KOPT-K1 (cell line): Measurements from ENCODE around the gene PALLD.

Source experiments
- H3K27ac ChIP-seq: fragments of 200-600 bp; sonication (generic); 2 replicates; pipeline ENCODE4 v1.5.1; 2016; ENCODE audit warnings: antibody characterized with exemption, mild to moderate bottlenecking, low read depth, low read length; ENCODE audit not compliant: poor library complexity, severe bottlenecking
- H3K36me3 ChIP-seq: fragments of 200-600 bp; sonication (generic); 2 replicates; pipeline ENCODE4 v1.5.1; 2017; ENCODE audit warnings: antibody characterized with exemption, mild to moderate bottlenecking, low read length, moderate library complexity; ENCODE audit not compliant: insufficient read depth
- H3K9me3 ChIP-seq: fragments of 200-600 bp; sonication (generic); 2 replicates; pipeline ENCODE4 v1.5.1; 2017; ENCODE audit warnings: antibody characterized with exemption, low read length, mild to moderate bottlenecking; ENCODE audit not compliant: insufficient read depth, poor library complexity, severe bottlenecking

PALLD gene

DNA sequence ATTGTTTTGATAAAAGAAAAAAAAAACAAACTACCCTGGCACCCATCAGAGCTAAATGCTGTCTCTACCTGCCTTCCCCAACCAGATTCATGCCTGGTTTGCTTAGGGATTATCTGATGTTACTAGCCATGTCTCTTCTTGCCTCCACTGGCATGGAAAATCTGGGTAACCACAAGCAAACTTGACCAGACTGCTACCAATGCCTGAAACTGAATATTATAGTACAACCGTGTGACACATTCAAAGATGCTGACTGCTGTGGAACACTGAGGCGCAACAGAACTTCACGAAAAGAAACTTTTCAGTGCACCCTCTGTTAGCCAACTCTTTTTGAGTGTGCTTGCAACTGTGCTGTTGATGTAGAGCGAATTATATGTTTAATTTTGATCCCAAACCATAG is 285.1 kb downstream of the PALLD start:
- H3K27ac ChIP-seq, result no peak overlapping the region

DNA sequence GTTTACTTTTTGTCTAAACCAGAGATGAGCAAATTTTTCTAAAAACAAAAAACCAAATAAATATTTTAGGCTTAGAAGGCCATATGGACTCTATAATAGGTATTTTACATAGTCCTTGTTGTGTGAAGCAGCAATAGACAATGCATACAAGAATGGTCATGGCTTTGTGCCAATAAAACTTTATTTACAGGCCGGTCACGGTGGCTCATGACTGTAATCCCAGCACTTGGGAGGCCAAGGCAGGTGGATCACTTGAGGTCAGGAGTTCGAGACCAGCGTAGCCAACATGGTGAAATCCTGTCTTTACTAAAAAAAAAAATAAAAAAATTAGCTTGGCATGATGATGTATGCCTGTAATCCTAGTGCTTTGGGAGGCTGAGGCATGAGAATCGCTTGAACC is 285.6 kb downstream of the PALLD start:
- no peaks in the 10 kb centered on the region for H3K36me3 ChIP-seq
- no peak overlapping the region for H3K27ac ChIP-seq
- H3K9me3 ChIP-seq, result no peaks in the 10 kb centered on the region

More for the DNA sequence above, 285.1 kb downstream of the PALLD start:
- Histone ChIP-seq H3K36me3 (no peaks in the 10 kb centered on the region), H3K9me3 (peaks cover 2% of the 10 kb centered on the region)

DNA sequence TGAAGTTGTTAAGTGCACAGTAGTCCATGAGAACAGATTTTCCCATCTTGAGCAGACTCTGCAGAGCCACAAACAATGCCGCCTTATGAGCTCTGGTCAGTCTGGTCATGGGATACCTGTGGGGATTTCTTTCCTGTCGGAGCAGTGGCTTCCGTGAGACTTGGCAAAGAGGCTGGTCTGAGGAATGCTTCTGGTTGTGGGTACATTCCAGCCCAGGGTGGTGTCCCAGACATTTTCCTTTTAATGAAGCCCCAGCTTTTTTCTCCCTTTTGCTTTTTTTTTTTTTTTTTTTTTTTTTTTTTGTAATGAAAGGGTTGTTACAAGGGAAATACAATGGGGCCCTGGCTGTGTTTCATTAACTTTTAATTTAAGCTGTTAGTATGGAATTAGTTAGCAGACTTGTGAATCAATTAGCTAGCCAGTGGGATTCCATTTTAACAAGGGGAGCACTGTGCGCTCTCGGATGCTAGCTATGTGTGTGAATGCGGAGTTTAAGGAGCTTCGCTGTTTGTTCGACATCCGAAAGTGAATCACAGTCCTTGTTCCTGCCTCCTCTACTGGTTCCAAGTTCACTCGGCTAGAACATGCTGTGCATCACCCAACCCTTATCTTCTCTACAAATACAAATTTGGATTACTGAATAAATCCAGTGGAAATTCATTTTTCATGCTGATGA is 288.1 kb downstream of the PALLD start:
- H3K9me3 ChIP-seq, result no peaks in the 10 kb centered on the region
- no peaks in the 10 kb centered on the region for H3K36me3 ChIP-seq
- no peak overlapping the region for H3K27ac ChIP-seq

DNA sequence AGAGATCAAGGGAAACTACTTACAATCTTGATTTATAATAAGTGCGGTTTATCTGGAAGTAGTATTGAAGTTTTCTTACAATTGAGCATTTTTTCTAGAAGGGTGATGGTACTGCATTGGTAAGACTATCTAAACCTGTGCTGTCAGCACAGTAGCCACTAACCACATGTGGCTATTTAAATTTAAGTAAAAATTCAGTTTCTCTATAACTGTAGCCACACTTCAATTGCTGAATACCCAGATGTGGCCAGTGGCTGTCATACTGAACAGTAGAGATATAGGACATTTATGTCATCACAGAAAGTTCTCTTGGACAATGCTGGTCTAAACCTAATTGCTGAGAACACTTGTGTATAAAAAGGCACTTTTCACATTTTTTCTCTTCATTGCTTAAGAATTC is 290.5 kb downstream of the PALLD start:
- Histone ChIP-seq H3K9me3 (no peaks in the 10 kb centered on the region), H3K27ac (no peak overlapping the region), H3K36me3 (no peaks in the 10 kb centered on the region)

DNA sequence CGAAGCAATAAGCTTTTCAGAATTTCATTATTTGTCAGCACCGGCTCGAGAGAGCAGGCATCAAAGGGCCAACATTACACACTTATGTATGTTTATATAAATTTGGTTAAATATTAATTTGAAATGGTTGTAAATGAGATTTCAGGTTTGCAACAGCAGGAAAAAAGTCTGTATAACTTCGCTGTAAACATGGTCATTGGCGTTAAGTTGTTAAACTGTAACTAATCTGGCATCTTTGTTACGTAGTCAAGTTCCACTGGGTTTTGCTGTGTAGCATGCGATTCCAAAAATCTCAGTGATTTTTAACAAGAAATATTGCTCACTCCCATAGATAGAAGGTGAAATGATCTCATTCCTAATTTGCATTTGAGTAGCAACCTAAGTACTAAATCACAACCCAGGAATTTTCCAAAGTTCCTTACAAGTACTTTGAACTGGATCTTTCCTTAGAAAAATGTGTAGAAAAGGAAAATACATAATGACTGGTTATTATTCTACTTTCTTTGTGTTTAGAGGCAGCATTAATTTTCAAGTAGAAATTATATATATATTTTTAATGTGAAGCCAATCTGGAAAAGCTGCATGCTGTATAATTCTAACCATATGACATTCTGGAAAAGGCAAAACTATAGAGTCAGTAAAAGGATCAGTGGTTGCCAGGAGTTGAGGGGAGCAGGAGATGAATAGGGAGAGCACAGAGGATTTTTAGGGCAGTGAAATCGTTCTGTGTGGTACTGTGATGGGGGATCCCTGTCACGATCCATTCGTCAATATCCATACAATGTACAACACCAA is 291.1 kb downstream of the PALLD start:
- H3K27ac ChIP-seq, result no peak overlapping the region
- no peaks in the 10 kb centered on the region for H3K36me3 ChIP-seq
- no peaks in the 10 kb centered on the region for H3K9me3 ChIP-seq

DNA sequence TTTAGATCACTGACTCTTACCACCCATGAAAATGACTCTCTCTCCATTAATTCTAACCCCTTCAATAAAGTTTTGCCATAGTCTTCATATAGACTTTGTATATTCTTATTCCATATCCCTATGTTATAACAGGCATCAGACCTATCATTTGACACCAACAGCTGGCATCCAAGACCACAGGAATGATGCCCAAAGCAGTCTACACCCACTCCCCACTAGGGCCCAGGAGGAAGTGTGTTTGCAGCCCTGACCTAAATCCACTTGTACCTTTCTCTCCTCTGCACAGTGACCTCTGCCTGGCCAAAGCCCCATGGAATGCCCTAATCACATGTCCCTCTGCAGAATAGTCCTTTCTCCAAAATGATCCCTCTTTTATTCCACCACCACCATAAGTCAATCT is 294.0 kb downstream of the PALLD start:
- Histone ChIP-seq H3K36me3 (no peaks in the 10 kb centered on the region), H3K9me3 (no peaks in the 10 kb centered on the region), H3K27ac (no peak overlapping the region)

DNA sequence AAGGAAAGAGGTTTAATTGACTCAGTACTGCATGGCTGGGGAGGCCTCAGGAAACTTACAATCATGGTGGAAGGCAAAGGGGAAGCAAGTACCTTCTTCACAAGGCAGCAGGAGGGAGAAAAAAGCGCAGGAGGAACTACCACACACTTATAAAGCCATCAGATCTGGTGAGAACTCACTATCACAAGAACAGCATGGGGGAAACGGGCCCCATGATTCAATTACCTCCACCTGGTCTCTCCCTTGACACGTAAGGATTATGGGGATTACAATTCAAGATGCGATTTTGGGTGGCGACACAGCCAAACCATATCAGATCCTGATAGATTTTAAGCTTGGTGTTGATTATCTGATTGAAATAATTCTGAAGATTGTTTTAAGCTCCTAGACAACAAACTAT is 294.5 kb downstream of the PALLD start:
- Histone ChIP-seq H3K36me3 (no peaks in the 10 kb centered on the region), H3K27ac (no peak overlapping the region), H3K9me3 (no peaks in the 10 kb centered on the region)

DNA sequence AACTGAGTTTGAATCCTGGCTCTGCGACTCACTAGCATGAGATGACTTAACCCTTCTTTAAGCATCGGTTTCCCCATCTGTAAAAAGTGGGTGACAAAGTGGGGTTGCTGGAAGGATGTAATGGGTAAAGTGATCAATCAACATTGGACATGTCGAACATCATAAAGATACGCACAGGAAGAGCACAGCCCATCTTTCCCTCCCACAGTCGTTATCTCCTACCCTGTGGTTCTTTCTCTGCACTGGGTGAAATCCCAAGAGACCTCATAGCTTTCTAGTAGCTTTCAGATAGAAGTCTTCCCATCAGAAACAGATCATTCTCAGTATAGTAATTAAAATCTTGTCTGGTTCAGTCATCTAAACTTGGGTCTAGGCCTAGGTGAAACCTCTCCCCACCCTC is 296.7 kb downstream of the PALLD start:
- no peak overlapping the region for H3K27ac ChIP-seq
- H3K9me3 ChIP-seq, result no peaks in the 10 kb centered on the region
- no peaks in the 10 kb centered on the region for H3K36me3 ChIP-seq

DNA sequence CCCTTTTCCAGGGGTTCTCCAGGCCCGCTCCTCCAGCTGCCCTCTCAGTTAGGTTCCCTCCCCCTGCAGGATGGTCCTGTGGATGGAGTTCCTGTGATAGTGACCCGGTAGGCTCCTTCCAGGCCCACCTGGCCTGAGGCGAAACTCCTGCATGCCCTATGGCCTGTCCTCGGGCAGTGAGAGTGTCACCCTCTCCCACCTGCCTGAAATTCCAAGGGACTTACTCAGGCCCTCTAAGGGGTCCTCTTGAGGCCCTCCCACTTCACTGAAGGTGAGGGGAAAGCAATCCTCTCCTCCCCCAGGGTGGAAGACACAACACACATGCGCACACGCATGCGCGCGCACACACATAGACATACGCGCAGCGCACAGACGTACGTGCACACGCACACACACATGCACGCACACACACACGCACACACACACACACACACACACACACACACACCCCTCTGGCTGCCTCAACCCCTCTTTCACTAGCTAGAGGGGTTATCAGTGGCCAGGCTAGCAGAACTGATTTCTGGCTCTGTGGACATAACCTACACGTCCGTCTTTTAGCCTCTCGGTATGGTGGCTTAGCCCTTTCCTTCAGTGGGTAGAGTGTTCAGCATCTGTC is 297.3 kb downstream of the PALLD start:
- no peaks in the 10 kb centered on the region for H3K9me3 ChIP-seq
- no peaks in the 10 kb centered on the region for H3K36me3 ChIP-seq
- no peak overlapping the region for H3K27ac ChIP-seq

DNA sequence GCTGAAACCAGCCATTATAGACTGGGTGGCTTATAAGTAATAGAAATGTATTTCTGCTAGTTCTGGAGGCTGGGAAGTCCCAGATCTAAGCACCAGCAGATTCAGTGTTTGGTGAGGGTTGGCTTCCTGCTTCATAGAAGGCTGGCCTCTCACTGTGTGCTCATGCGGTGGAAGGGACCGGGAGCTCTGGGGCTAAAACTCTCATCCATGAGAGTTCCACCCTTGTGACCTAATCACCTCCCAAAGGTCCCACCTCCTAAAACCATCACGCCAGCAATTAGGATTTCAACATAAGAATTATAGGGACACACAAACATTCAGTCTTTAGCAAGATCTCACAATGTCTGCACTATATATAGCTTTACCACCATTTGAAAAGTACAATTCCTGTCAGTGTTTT is 298.0 kb downstream of the PALLD start:
- Histone ChIP-seq H3K27ac (no peak overlapping the region), H3K9me3 (no peaks in the 10 kb centered on the region), H3K36me3 (no peaks in the 10 kb centered on the region)

DNA sequence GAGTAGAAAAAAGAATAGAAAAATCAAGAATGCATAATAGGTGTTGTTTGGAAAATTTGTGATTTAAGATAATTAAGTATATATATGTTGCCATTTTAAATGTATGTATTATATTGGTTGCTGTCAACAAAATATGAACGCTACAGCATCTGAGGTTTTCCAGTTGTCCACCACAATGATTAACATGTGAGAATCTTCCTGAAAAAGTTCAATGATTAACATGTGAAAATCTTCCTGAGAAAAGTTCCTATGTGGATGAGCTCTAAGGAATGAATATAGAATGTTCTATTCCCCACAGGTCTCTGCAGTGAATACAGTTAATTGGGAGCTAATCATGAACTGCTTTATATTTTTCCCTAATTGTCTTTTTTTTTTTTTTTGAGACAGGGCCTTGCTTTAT is 298.5 kb downstream of the PALLD start:
- Histone ChIP-seq H3K9me3 (no peaks in the 10 kb centered on the region), H3K36me3 (no peaks in the 10 kb centered on the region), H3K27ac (no peak overlapping the region)

DNA sequence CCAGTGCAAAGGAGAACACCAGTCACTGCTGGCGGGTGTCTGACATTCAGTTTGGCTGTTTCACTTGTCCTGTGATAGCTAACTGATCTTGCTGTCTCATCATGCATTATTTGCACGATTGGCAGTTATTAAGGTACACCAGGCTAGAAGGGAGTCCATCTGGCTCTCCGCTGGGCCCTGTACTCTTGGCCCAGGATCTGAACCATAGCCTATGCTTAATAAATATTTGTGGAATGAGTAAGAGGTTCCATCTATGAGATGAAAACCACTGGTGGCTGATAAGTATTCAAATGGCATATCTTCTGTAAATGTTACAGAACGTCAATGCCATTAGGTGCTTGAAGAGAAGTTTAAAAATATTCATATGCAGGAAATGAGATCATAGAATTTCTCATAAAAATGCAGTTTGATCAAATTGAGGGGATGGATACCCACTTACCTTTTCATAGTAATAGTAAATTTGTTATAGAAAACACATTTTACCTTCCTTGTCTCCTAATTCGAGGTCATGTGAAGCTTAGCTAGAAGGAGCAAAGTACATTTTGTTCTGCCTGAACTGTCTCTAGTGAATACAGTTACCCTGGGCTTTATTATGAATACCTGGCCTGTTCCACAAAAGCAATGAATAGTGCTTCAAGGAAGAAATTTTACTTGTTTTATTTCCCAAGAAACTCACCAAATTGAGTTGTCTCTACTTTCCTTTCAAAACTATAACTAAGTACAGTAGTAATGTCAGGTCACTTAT is 299.7 kb downstream of the PALLD start:
- Histone ChIP-seq H3K36me3 (no peaks in the 10 kb centered on the region), H3K27ac (no peak overlapping the region), H3K9me3 (no peaks in the 10 kb centered on the region)

DNA sequence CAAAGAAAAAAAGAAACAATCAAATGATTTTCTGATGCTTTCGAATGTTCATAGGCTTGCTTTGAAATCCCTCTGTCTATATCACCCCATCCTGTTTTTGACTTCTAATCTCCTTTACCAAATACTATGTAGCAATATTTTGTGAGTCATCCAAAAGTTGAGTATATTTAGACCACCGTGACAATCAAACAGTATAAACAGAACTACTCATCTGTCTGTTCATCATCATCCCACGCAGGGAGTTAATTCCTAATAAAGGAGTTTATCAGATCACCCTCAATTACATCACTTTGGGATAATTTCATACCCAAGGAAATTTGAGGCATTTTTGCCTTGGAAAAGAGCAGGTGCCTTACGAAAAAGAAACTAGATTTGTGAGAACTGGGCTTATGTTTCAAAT is 300.3 kb downstream of the PALLD start:
- H3K27ac ChIP-seq, result no peak overlapping the region
- H3K36me3 ChIP-seq, result no peaks in the 10 kb centered on the region
- H3K9me3 ChIP-seq, result no peaks in the 10 kb centered on the region

DNA sequence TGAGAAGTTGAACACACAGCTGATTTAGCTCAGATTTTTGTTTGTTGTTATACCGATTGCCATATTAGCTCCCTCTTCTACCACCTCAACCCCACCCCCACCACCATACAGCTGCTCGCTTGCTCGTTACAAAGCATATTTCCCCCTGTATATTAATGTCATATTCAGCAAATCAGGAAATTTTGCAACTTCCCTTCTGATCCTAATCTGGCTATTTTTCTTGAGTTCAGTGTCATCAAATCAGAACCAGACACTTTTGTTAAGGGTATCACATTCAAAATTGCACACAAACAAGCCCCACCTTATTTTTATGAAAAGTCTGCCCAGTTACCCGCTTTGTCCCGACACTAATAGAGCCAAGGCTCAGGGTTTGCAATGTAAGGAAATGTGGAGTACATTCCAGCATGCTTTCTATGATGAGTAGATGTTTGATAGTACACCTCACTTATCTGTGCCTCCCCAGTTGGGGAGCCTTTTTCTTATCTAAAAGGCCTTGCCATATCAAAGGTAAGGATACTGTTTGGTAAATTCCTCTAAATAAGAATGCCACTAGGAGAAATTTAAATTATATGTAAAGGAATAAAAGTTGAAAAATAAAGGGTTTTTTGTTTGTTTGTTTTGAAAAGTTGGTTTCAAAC is 301.0 kb downstream of the PALLD start:
- Histone ChIP-seq H3K27ac (no peak overlapping the region), H3K9me3 (no peaks in the 10 kb centered on the region), H3K36me3 (no peaks in the 10 kb centered on the region)

DNA sequence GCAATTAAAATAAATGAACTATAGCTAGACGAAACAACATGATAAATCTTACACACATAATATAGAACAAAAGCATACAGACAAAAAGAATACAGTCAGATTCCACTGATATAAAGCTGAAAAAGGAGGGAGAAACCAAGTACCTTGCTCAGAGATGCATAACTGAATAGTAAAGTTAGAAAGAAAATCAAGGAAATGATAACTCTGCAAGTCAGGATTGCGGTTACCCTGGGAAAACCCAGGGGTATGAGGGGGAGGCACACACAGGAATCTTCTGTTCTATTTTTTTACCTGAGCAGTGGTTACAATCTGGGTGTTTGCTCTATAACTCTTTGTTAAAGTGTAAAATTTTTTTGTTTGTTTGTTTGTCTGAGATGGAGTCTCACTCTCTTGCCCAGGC is 304.1 kb downstream of the PALLD start:
- Histone ChIP-seq H3K27ac (no peak overlapping the region), H3K9me3 (no peaks in the 10 kb centered on the region), H3K36me3 (no peaks in the 10 kb centered on the region)
